Measurements from ENCODE around the gene CRIP3. TPM values are rescaled to one million over a fixed set of nuclear protein-coding genes. Genes with fewer than 3 reads are reported as not detected.

CRIP3 gene
- total and polyA plus RNA-seq, 2 of the 13 experiments (the other 11 are each of a cell fraction or from before 2014, with no cell fraction given), result 6.3 to 9.3 TPM

GRCh38 chr6:43274916-43275597, 33.6 kb downstream of the CRIP3 start (continued):
- TF ChIP-seq ZNF547 (CRISPR knock-in tag; IDR thresholded peaks at IDR 0.05) (peak; percentile 58), TARDBP (CRISPR knock-in tag; IDR thresholded peaks at IDR 0.05) (peak; percentile 73), ZNF251 (CRISPR knock-in tag; IDR thresholded peaks at IDR 0.05) (peak; percentile 30; the same call in 1 of the 2 replicates), ETV5 (CRISPR knock-in tag; IDR thresholded peaks at IDR 0.05; ENCODE audit: borderline replicate concordance) (no peak; the same call in none of the 2 replicates), ZSCAN5A (CRISPR knock-in tag; IDR thresholded peaks at IDR 0.05; ENCODE audit: borderline replicate concordance) (no peak), PRMT3 (CRISPR knock-in tag; IDR thresholded peaks at IDR 0.05; ENCODE audit: borderline replicate concordance, low read depth) (peak; percentile 47; the same call in 1 of the 2 replicates), ZSCAN22 (CRISPR knock-in tag; IDR thresholded peaks at IDR 0.05) (peak; percentile 20; the same call in 1 of the 2 replicates), PHF8 (CRISPR knock-in tag; IDR thresholded peaks at IDR 0.05) (peak; percentile 74), CEBPG (CRISPR knock-in tag; IDR thresholded peaks at IDR 0.05) (peak; percentile 7; the same call in 1 of the 2 replicates), RARG (CRISPR knock-in tag; IDR thresholded peaks at IDR 0.05; ENCODE audit: low read depth) (no peak), SNAPC2 (CRISPR knock-in tag; IDR thresholded peaks at IDR 0.05) (no peak), NR1H2 (CRISPR knock-in tag; IDR thresholded peaks at IDR 0.05; ENCODE audit: borderline replicate concordance, low read depth) (no peak), ZBTB40 (IDR thresholded peaks at IDR 0.05) (no peak), ZBTB40 (CRISPR knock-in tag; IDR thresholded peaks at IDR 0.05) (peak; percentile 37; the same call in 1 of the 2 replicates), NR2F2 (IDR thresholded peaks at IDR 0.05; ENCODE audit: borderline replicate concordance, low read depth) (no peak)
